Stimulated activated CD4-positive, alpha-beta T cell treated with anti-CD3 and anti-CD28 coated beads, Interleukin-2, amount 100 ng/mL, for 48 hours (primary cell): Measurements from ENCODE around the gene TMEM63C.

Experiments used
- DNase-seq, 2 donors: peaks; one replicate each; pipeline ENCODE4 v3.0.0-alpha.2; 2020

The TMEM63C gene

GRCh38 chr14:77225892-77226557 lies 44.4 kb downstream of the TMEM63C start:
- DNase-seq, result no peak

GRCh38 chr14:77228056-77228455 lies 46.5 kb downstream of the TMEM63C start:
- DNase-seq, result no peak

GRCh38 chr14:77230914-77231313 lies 49.3 kb downstream of the TMEM63C start:
- DNase-seq, result no peak

GRCh38 chr14:77231721-77232120 lies 50.1 kb downstream of the TMEM63C start:
- DNase-seq, result no peak

GRCh38 chr14:77236814-77237213 lies 55.2 kb downstream of the TMEM63C start:
- no peak for DNase-seq

- DNase-seq, result no peak
These were observed 56.8 kb downstream of the TMEM63C start for GRCh38 chr14:77238356-77238755.

GRCh38 chr14:77238996-77239395 lies 57.4 kb downstream of the TMEM63C start:
- no peak for DNase-seq

- DNase-seq, result no peak
These were observed 57.8 kb downstream of the TMEM63C start for GRCh38 chr14:77239412-77239811.

GRCh38 chr14:77240336-77240915 lies 58.8 kb downstream of the TMEM63C start:
- no peak for DNase-seq

GRCh38 chr14:77241955-77242354 lies 60.4 kb downstream of the TMEM63C start:
- DNase-seq, result no peak

- DNase-seq, result no peak
These were observed 61.2 kb downstream of the TMEM63C start for GRCh38 chr14:77242752-77243151.

GRCh38 chr14:77243853-77244252 lies 62.3 kb downstream of the TMEM63C start:
- no peak for DNase-seq

GRCh38 chr14:77245820-77246219 lies 64.2 kb downstream of the TMEM63C start:
- no peak for DNase-seq

GRCh38 chr14:77246784-77247183 lies 65.2 kb downstream of the TMEM63C start:
- no peak for DNase-seq

- DNase-seq, result no peak
These were observed 67.1 kb downstream of the TMEM63C start for GRCh38 chr14:77248666-77249065.

- DNase-seq, result no peak
These were observed 67.7 kb downstream of the TMEM63C start for GRCh38 chr14:77249286-77249685.

GRCh38 chr14:77250927-77251326 lies 69.3 kb downstream of the TMEM63C start:
- DNase-seq, result no peak

- no peak for DNase-seq
These were observed 70.3 kb downstream of the TMEM63C start for GRCh38 chr14:77251870-77252269.

GRCh38 chr14:77253333-77254190 lies 72.0 kb downstream of the TMEM63C start:
- DNase-seq, result no peak

- DNase-seq, result no peak
These were observed 75.1 kb downstream of the TMEM63C start for GRCh38 chr14:77256694-77257093.

- no peak for DNase-seq
These were observed 76.1 kb downstream of the TMEM63C start for GRCh38 chr14:77257700-77258099.

GRCh38 chr14:77258566-77258965 lies 77.0 kb downstream of the TMEM63C start:
- DNase-seq, result no peak

GRCh38 chr14:77259025-77259715 lies 77.6 kb downstream of the TMEM63C start:
- DNase-seq, result no peak
